HCT116 (cell line): ENCODE data around the gene C1orf141.

ENCODE experiments used
- ATF3 ChIP-seq: IDR thresholded peaks from 2 replicates; pipeline ENCODE4 v1.6.1; 2012
- CEBPB ChIP-seq: IDR thresholded peaks from 2 replicates; pipeline ENCODE4 v1.6.1; 2012; ENCODE audit warnings: low read depth
- CTCF ChIP-seq, 3 experiments: fragments of 200-600 bp in 1 of 3; sonication (generic) in 1 of 3; IDR thresholded peaks in 2 of 3; conservative IDR thresholded peaks in 1 of 3; 2 replicates each; pipeline ENCODE4 v1.5.1; 2012 to 2017; ENCODE audit warnings: low read depth in 2 of 3, low read length in 2 of 3, antibody characterized with exemption in 1 of 3, borderline replicate concordance in 1 of 3, control low read depth in 1 of 3, mild to moderate bottlenecking in 1 of 3, mixed read lengths in 1 of 3, mixed run types in 1 of 3, moderate library complexity in 1 of 3; ENCODE audit not compliant: insufficient read depth in 1 of 3
- EZH2 ChIP-seq: fragments of 200-600 bp; sonication (generic); IDR thresholded peaks from 2 replicates; pipeline ENCODE4 v1.6.1; 2017; ENCODE audit warnings: antibody characterized with exemption, mixed run types
- EZH2phosphoT487 ChIP-seq: fragments of 200-600 bp; IDR thresholded peaks from 2 replicates; pipeline ENCODE4 v1.6.1; 2018; ENCODE audit warnings: antibody characterized with exemption, borderline replicate concordance
- JUND ChIP-seq: IDR thresholded peaks from 2 replicates; pipeline ENCODE4 v1.6.1; 2012
- MAX ChIP-seq: IDR thresholded peaks from 2 replicates; pipeline ENCODE4 v1.6.1; 2012
- POLR2A ChIP-seq: IDR thresholded peaks from 2 replicates; pipeline ENCODE4 v1.7.0; 2011; ENCODE audit warnings: borderline replicate concordance; ENCODE audit not compliant: insufficient read depth, insufficient read length; ENCODE audit errors: extremely low read depth
- RAD21 ChIP-seq: IDR thresholded peaks from 2 replicates; pipeline ENCODE4 v1.6.1; 2012; ENCODE audit warnings: low read depth, mild to moderate bottlenecking
- REST ChIP-seq: IDR thresholded peaks from 2 replicates; pipeline ENCODE4 v1.6.1; 2012; ENCODE audit warnings: low read depth
- SIN3A ChIP-seq: IDR thresholded peaks from 2 replicates; pipeline ENCODE4 v1.6.1; 2012; ENCODE audit warnings: low read depth
- SP1 ChIP-seq: IDR thresholded peaks from 2 replicates; pipeline ENCODE4 v1.6.1; 2012; ENCODE audit warnings: low read depth
- SRF ChIP-seq: IDR thresholded peaks from 2 replicates; pipeline ENCODE4 v1.6.1; 2012; ENCODE audit warnings: low read depth

GRCh38 chr1:67175530-67176087 is 40.8 kb upstream of the C1orf141 start:
- TF ChIP-seq REST (no peak), SRF (no peak), POLR2A (no peak), CTCF (IDR thresholded peaks at IDR 0.05 in 2 of 3, conservative IDR thresholded peaks at IDR 0.05 in 1 of 3; ENCODE audit: borderline replicate concordance in 1 of 3, insufficient read depth in 1 of 3, low read depth in 2 of 3, low read length in 2 of 3) (no peak), EZH2 (no peak), SIN3A (no peak), EZH2phosphoT487 (no peak), CEBPB (no peak), RAD21 (no peak), MAX (no peak), JUND (no peak), ATF3 (no peak), SP1 (no peak)
